HPDE6-E6E7 (cell line): ENCODE data around the gene CD4.
"Not testable (repeated sequence)": the region's sequence is repeated elsewhere in the genome, so short reads cannot be mapped to it uniquely, and the experiment has no call there.

Experiments
- DNase-seq: peaks from one replicate; pipeline ENCODE4 v3.0.0; 2011; ENCODE audit warnings: missing footprints; ENCODE audit errors: extremely low spot score

CD4 gene

GRCh38 chr12:6788972-6789924 is at the start of gene CD4:
TSS of gene CD4 (plus strand) at chr12:6789528. CDS start at chr12:6800139, 10,611 bp downstream.
- no peak for DNase-seq

- DNase-seq: not testable (repeated sequence)
These were observed 47.2 kb upstream of the CD4 start for GRCh38 chr12:6742080-6742479.

- DNase-seq: no peak
These were observed 46.5 kb upstream of the CD4 start for GRCh38 chr12:6742834-6743233.

GRCh38 chr12:6743300-6743699 is 46.0 kb upstream of the CD4 start:
- not testable (repeated sequence) for DNase-seq

- peak; percentile 58 for DNase-seq
These were observed 43.4 kb upstream of the CD4 start for GRCh38 chr12:6745741-6746525.

- DNase-seq: no peak
These were observed 42.1 kb upstream of the CD4 start for GRCh38 chr12:6747216-6747615.

- DNase-seq: no peak
These were observed 40.6 kb upstream of the CD4 start for GRCh38 chr12:6748761-6749160.

- no peak for DNase-seq
These were observed 38.8 kb upstream of the CD4 start for GRCh38 chr12:6750506-6750905.

- no peak for DNase-seq
These were observed 37.6 kb upstream of the CD4 start for GRCh38 chr12:6751767-6752166.

- peak; percentile 33 for DNase-seq
These were observed 37.0 kb upstream of the CD4 start for GRCh38 chr12:6752167-6752920.

GRCh38 chr12:6752921-6753771 is 36.2 kb upstream of the CD4 start, which contains the start of gene MLF2:
TSS of gene MLF2 (minus strand) at chr12:6753141. CDS start at chr12:6752334, 807 bp downstream.
- DNase-seq: peak; percentile 99

GRCh38 chr12:6753772-6754356 is 35.5 kb upstream of the CD4 start:
- no peak for DNase-seq

GRCh38 chr12:6754411-6754810 is 34.9 kb upstream of the CD4 start:
- DNase-seq: no peak

- DNase-seq: no peak
These were observed 32.2 kb upstream of the CD4 start for GRCh38 chr12:6757028-6757690.

- DNase-seq: no peak
These were observed 30.7 kb upstream of the CD4 start for GRCh38 chr12:6758506-6759095.

- DNase-seq: no peak
These were observed 29.6 kb upstream of the CD4 start for GRCh38 chr12:6759741-6760140.

GRCh38 chr12:6763380-6763779 is 25.9 kb upstream of the CD4 start:
- DNase-seq: no peak

GRCh38 chr12:6764011-6764828 is 25.1 kb upstream of the CD4 start:
- DNase-seq: peak; percentile 88
